HG03135 (cell line): Measurements from ENCODE around the gene WDR27.
"Not testable (repeated sequence)": the region's sequence is repeated elsewhere in the genome, so short reads cannot be mapped to it uniquely, and the experiment has no call there.

Source experiments
- ATAC-seq: cut with Tn5 transposase; IDR thresholded peaks from one replicate; pipeline ENCODE4 v1.9.1; 2021; ENCODE audit warnings: mild to moderate bottlenecking, moderate library complexity; ENCODE audit not compliant: unreplicated experiment

Gene WDR27

GRCh38 chr6:169491482-169491881 is 210.3 kb downstream of the WDR27 start:
- ATAC-seq = no peak

GRCh38 chr6:169490830-169491229 is 211.0 kb downstream of the WDR27 start:
- ATAC-seq = no peak

DNA sequence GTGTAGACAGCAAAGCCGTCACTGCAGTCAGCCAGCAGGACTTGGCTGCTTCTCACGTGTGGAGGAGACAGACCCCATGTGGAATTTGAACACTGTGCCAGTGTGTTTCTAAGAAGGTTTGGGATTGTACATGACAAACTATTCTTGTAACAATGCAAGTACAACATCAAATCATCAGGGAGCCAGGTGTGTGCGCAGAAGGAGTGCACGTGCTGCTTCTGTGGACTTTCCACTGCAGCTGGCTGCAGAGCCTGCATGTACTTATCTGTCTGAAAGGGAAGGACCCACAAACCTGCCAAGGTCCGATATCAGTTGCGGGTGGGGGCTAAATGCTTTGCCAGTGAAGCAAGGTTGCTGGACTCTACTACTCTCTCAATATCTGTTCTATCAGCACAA is 211.6 kb downstream of the WDR27 start:
- no peak for ATAC-seq

GRCh38 chr6:169489563-169490245 is 212.1 kb downstream of the WDR27 start:
- ATAC-seq = no peak

- ATAC-seq = no peak
These were observed 214.0 kb downstream of the WDR27 start for GRCh38 chr6:169487579-169488436.

DNA sequence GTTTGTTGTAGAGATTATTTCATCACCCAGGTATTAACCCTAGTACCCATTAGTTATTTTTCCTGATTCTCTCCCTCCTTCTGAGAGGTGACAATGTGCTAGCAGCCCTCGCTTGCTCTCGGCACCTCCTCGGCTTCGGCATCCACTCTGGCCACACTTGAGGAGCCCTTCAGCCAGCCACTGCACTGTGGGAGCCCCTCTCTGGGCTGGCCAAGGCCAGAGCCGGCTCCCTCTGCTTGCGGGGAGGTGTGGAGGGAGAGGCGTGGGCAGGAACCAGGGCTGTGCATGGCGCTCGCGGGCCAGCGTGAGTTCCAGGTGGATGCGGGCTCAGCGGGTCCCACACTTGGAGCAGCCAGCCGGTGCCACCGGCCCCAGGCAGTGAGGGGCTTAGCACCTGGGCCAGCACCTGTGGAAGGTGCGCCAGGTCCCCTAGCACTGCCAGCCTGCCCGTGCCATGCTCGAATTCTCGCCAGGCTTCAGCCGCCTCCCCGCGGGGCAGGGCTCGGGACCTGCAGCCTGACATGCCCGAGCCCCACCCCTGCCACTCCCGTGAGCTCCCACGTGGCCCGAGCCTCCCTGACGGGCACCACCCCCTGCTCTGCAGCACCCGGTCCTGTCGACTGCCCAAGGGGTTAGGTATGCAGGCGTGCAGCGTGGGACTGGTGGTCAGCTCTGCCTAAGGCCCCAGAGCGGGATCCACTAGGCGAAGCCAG is 221.9 kb downstream of the WDR27 start:
- ATAC-seq = no peak

DNA sequence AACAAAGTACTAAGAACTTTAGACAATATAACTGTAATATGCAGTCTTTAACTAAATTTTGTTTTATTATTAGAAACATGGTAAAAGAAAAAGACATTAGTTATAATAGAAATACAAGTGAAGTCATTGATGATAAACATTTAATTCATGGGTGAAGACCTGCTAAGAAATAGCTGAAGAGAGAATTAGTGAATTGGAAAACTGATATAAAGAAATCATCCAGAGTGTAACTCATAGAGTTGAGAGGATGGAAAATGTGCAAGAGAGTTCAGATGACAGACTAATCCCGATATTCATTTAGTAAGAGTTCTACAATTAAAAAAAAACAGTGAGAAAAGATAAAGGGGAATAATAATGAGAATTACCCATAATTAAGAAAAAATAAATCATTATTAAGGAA is 227.5 kb downstream of the WDR27 start:
- ATAC-seq = no peak

GRCh38 chr6:169473663-169474062 is 228.2 kb downstream of the WDR27 start:
- ATAC-seq = peak; percentile 74

- ATAC-seq = no peak
These were observed 228.9 kb downstream of the WDR27 start for GRCh38 chr6:169472786-169473416.

DNA sequence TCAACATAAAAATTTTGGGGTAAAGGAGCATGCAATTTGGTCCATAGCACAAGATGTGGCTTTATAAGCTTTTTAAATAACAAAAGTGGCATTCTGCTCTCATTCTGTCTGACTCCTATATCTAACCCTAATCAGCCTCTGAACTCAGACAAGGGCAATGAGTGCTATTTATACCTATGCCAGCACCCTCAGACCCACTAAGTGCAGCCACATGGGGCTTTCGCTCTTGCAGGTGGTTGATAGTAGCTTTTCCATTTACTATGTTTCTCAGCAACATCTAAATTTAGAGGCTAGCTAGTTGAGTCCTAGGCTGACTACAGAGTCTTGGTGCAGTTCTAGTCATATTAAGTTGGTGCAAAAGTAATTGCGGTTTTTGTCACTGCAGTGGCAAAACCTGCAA is 231.0 kb downstream of the WDR27 start:
- ATAC-seq = no peak

DNA sequence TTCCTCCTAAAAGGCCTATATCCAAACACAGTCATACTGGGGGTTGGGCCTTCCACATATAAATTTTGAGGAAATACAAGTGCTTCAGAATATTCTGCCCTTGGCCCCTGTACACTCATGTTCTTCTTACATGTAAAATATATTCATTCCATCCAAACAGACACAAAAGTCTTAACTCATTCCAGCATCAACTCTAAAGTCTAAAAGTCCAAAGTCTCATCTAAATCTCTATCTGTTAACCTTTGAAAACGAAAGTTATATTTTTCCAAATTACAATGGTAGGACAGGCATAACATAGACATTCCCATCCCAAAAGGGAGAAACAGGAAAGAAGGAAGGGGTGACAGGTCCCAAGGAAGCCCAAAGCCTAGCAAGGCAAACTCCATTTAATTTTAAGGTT is 232.8 kb downstream of the WDR27 start:
- ATAC-seq = no peak

DNA sequence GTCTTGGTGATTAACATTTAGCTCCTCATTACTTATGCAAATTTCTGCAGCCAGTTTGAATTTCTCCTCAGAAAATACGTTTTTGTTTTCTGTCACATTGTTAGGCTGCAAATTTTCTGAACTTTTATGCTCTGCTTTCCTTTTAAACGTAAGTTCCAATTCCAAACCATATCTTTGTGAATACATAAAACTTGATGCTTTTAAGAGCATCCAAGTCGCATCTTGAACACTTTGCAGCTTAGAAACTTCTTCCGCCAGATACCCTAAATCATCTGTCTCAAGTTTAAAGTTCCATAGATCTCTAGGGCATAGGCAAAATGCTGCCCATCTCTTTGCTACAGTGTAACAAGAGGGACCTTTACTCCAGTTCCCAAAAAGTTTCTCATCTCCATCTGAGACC is 234.1 kb downstream of the WDR27 start:
- ATAC-seq = not testable (repeated sequence)

GRCh38 chr6:169466256-169466655 is 235.6 kb downstream of the WDR27 start:
- ATAC-seq = not testable (repeated sequence)

GRCh38 chr6:169457762-169458161 is 244.1 kb downstream of the WDR27 start:
- no peak for ATAC-seq

DNA sequence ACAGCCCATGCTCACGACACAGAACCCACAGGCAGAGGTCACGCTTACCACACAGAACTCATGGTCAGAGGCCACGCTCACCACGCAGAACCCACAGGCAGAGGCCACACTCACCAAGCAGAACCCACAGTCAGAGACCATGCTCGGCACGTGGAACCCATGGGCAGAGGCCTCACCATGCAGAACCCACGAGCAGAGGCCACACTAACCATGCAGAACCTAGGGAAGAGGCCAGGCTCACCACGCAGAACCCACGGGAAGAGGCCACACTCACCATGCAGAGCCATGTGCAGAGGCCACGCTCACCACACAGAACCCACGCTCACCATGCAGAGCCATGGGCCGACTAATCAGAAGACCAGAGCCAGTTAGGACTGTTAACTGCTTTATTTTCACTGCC is 245.0 kb downstream of the WDR27 start:
- no peak for ATAC-seq

DNA sequence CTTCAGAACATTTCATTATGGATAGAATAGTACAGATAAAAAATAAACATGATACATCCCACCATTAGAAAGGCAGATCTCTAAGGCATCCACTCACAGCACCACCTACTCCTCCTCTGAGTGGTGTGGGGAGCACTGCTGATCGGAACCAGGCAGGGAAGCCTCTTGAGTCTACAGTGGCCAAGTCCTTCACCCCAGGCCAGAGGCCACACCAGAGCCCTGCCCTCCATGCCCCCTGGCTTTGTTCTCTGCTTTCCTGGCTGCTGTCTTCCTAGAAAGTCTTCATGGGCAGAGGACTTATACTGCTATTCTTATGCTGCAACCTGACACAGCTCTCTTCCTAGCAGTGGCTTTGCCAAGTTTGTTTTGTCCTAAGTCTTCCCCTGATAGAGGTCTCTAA is 246.4 kb downstream of the WDR27 start:
- ATAC-seq = no peak

DNA sequence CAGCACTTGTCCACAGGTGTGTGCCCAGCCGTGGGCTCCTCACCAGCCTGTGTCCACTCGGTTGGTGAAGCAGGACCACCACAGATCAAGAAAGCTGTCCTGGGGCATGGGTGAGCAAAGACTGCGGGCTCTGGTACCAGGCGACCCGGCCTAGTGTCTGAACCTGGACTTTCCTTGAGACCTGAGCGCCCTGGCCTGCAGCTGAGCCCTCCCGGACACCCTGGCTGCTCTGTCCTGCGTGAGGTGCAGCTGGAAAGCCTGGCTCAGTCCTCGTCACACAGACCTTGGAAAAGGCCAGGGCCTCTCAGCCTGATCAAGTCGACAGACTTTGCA is 247.0 kb downstream of the WDR27 start:
- ATAC-seq = no peak

DNA sequence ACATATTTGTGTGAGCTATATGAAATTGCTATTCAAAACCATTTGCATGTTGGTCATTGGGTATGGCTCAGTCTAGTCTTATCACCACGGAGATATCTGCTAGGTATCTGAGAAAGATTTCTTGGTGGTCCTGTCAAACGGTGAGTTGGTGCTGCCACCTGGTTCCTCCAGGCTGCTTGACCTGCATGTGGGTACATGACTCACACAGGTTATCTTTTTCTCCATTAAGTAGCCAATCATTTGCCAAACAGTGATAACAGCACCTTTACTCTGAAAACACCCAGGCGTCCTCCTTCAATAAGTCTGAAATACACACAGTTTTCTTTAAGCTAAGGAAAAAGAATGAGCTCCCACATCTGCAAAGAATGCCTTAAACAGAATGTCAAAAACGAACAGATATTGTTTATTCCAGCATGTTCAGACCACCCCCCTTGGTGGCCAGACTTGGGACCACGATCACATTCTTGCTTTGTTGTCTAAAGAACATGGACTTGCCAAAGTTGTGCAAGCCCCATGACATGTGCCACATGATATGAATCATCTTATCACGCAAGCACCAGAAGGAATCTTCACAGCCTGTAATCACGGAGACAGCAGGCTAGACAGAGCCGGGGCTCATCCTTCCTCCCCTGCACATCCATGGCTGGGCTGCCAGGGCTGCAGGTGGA is 247.5 kb downstream of the WDR27 start:
- no peak for ATAC-seq

DNA sequence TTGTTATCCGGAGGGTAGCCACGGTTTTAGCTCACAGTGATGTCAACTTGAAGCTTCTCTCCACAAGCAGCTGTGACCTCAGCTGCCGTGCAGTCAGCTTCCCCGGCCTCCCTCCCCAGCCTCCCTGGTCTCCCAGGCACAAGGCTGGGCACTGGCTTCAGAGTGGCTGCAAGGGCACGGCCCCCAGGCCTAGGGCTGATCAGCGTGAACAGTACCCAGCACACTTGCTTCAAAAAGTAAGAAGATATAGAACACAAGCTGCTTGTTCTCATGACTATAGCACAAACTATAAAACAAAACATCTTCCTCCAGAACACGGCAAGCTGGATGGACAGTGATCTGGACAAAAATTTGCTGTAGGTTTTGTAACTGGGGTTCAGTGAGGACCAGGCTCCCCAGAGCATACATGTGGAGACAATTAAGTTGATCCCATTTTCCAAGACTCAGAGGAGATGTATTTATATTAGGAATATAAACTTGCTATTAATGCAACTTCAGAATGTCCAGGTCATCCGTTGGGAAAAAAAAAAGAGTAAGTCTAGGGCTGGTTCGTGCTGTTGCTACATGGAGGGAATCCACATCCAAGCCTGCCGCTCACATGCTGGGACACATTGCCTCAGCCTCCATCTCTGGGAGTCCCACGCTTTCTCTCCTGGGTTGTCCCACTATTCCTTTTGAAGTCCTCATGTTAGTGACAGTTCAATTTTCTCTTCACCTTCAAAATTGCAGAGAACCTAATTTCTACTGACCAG is 248.8 kb downstream of the WDR27 start:
- ATAC-seq = no peak
